GM12878 (cell line): Measurements from ENCODE around the gene SMIM13. TPM values are rescaled to one million over a fixed set of nuclear protein-coding genes. Genes with fewer than 3 reads are reported as not detected.

ENCODE experiments used
- ATAC-seq: fragments of 200-7000 bp; cut with Tn5 transposase; 3 replicates; pipeline ENCODE4 v1.9.1; 2020; ENCODE audit warnings: mild to moderate bottlenecking, moderate library complexity
- BruUV-seq: library from RNA; stranded (reverse); fragments of 400-500 nt; replicated peaks from 2 replicates; lab custom pipeline; 2021; lab: Mats Ljungman, UMichigan
- CTCF ChIA-PET: fragments of 300-600 bp; sonication (Branson Sonifier 250); formaldehyde crosslinking; extraction: SDS; loops from one replicate; lab custom pipeline; 2021; ENCODE audit warnings: inconsistent platforms; lab: Yijun Ruan, JAX
- POLR2A ChIA-PET: fragments of 350-600 bp; formaldehyde crosslinking; extraction: SDS; loops from one replicate; lab custom pipeline; 2021; ENCODE audit warnings: inconsistent platforms; lab: Charles Lee
- RAD21 ChIA-PET: fragments of 300-600 bp; sonication (Branson Sonifier 250); formaldehyde crosslinking; loops from one replicate; lab custom pipeline; 2023; ENCODE audit warnings: antibody characterized with exemption; ENCODE audit not compliant: unreplicated experiment; lab: Charles Lee
- SMC1A ChIA-PET: fragments of 300-600 bp; sonication (Branson Sonifier 250); formaldehyde crosslinking; loops from one replicate; lab custom pipeline; 2023; ENCODE audit not compliant: unreplicated experiment, uncharacterized antibody; lab: Charles Lee
- DNase-seq: peaks from one replicate; pipeline ENCODE4 v3.0.0-alpha.2; 2011; ENCODE audit warnings: low read depth, low spot score
- FAIRE-seq: peaks from 3 replicates; lab custom pipeline; 2011; peaks lifted over from hg19 to GRCh38; lab: Jason Lieb, UNC
- H2AFZ ChIP-seq: 2 replicates; pipeline ENCODE4 v1.6.0; 2011; ENCODE audit warnings: low read depth, low read length, control low read depth; ENCODE audit not compliant: control insufficient read depth
- H3K27ac ChIP-seq: 2 replicates; pipeline ENCODE4 v1.5.1; 2011; ENCODE audit warnings: control low read depth; ENCODE audit not compliant: control insufficient read depth, insufficient read depth
- H3K27me3 ChIP-seq, 2 experiments: replicated peaks in 1 of 2; 2 replicates each; pipeline versions ENCODE4 v1.6.0 to v1.6.1; 2011; ENCODE audit warnings: low read length in 1 of 2; ENCODE audit not compliant: control insufficient read depth in 2 of 2, insufficient read depth in 2 of 2
- H3K36me3 ChIP-seq, 2 experiments: 2 replicates each; pipeline ENCODE4 v1.5.1; 2011; ENCODE audit warnings: low read length in 1 of 2; ENCODE audit not compliant: control insufficient read depth in 2 of 2, insufficient read depth in 2 of 2
- H3K4me1 ChIP-seq: 2 replicates; pipeline ENCODE4 v1.6.1; 2011; ENCODE audit warnings: mild to moderate bottlenecking, low read length, moderate library complexity, mixed read lengths; ENCODE audit not compliant: control insufficient read depth, insufficient read depth
- H3K4me2 ChIP-seq: 2 replicates; pipeline ENCODE4 v1.6.0; 2011; ENCODE audit warnings: control low read depth; ENCODE audit not compliant: control insufficient read depth, insufficient read depth
- H3K4me3 ChIP-seq: fragments of 200-600 bp; sonication (generic); 2 replicates; pipeline ENCODE4 v1.5.1; 2016
- H3K79me2 ChIP-seq: 2 replicates; pipeline ENCODE4 v1.6.0; 2011; ENCODE audit warnings: low read length; ENCODE audit not compliant: control insufficient read depth, insufficient read depth
- H3K9ac ChIP-seq: 2 replicates; pipeline ENCODE4 v1.8.0; 2011; ENCODE audit warnings: low read length, control low read depth, mixed read lengths; ENCODE audit not compliant: control insufficient read depth, insufficient read depth
- H3K9me3 ChIP-seq: replicated peaks from 3 replicates; pipeline ENCODE4 v1.5.1; 2011; ENCODE audit warnings: mild to moderate bottlenecking, low read length; ENCODE audit not compliant: control insufficient read depth, insufficient read depth
- H4K20me1 ChIP-seq: 2 replicates; pipeline ENCODE4 v1.6.0; 2011; ENCODE audit not compliant: control insufficient read depth, insufficient read depth
- KDM1A ChIP-seq: fragments of 200-600 bp; sonication (generic); IDR thresholded peaks from 2 replicates; pipeline ENCODE4 v1.6.1; 2016; ENCODE audit warnings: borderline replicate concordance
- NFYB ChIP-seq: IDR thresholded peaks from 2 replicates; pipeline ENCODE4 v1.6.1; 2011; ENCODE audit warnings: low read depth, mild to moderate bottlenecking, low read length, improper control_type of control experiment, moderate library complexity; ENCODE audit not compliant: insufficient read depth
- PBX3 ChIP-seq: IDR thresholded peaks from 2 replicates; pipeline ENCODE4 v1.6.1; 2011; ENCODE audit warnings: mild to moderate bottlenecking, low read depth, low read length, moderate library complexity; ENCODE audit not compliant: insufficient replicate concordance
- USF1 ChIP-seq: IDR thresholded peaks from 2 replicates; pipeline ENCODE4 v1.6.1; 2011; ENCODE audit warnings: borderline replicate concordance, low read depth, mild to moderate bottlenecking, moderate library complexity, mixed read lengths, low read length; ENCODE audit not compliant: insufficient read depth; ENCODE audit errors: extremely low read length
- WGBS: methylation state at CpG from one replicate; pipeline ENCODE4 v1.1.6; 2016; ENCODE audit warnings: low lambda C conversion rate; ENCODE audit not compliant: insufficient replicate concordance, insufficient coverage; ENCODE audit errors: missing lambda C conversion rate; 5-methylcytosine and 5-hydroxymethylcytosine counted together
- in situ Hi-C: fragments of 300-500 bp; cut with MboI; formaldehyde crosslinking; loops from 9 replicates; pipeline ENCODE4 v1.14.3; 2018; ENCODE audit warnings: mixed read lengths
- intact Hi-C: fragments of 100-400 bp; cut with micrococcal nuclease; formaldehyde crosslinking; loops from one replicate; pipeline ENCODE4 v1.14.2; 2022; ENCODE audit not compliant: unreplicated experiment
- polyA plus RNA-seq, 11 experiments: library from polyadenylated mRNA; depleted of rRNA in 4 of 11; unstranded in 6 of 11; stranded (reverse) in 5 of 11; fragments of >200 nt; fragmentation: Nextera tagmentation in 4 of 11; fragmentation: Illumina TruSeq in 1 of 11; extraction: Ambion mirVana in 4 of 11; extraction: Trizol in 1 of 11; gene quantifications; 1 replicate in 1 of 11; 2 replicates in 10 of 11; pipeline versions ENCODE4 v1.2.1 to v1.2.3, GENCODE V29; 2011 to 2016; ENCODE audit warnings: inconsistent platforms in 2 of 11, missing spikeins in 2 of 11, low read depth in 1 of 11
- total RNA-seq, 4 experiments: library from RNA; depleted of rRNA in 3 of 4; stranded (reverse); fragments of >200 nt in 3 of 4; fragmentation: Illumina TruSeq in 1 of 4; extraction: Trizol in 1 of 4; gene quantifications; 2 replicates each; pipeline versions ENCODE4 v1.2.1 to v1.2.3, GENCODE V29; 2013 to 2021

The SMIM13 gene
- total and polyA plus RNA-seq, 10 of the 15 experiments (the other 5 are each of a cell fraction or from before 2014, with no cell fraction given) = 2.0 to 8.5 (median 4.7) TPM

DNA sequence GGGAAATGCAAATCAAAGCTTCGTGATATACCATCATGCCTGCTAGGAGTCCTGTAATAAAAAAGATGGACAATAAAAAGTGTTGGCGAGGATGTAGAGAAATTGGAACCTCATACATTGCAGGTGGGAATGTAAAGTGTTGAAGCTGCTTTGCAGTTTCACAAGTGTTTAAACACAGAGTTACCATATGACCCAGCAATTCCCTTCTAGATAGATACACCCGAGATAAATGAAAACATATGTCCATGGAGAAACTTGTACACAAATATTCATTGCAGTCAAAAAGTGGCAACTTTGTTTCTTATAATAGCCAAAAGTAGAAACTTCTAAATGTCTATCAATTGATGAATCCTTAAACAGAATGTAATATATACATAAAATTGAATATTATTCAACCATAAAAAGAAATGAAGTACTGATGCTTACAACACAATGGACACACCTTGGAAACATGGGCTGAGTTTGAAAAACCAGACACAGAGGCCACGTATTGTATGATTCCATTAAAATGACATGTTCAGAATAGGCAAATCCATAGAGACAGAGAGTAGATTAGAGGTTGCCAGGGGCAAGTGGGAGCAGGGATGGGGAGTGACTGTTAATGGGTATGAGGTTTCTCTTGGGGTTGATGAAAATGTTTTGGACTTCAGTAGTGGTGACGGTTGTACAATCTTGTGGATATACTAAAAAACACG lies 38.7 kb downstream of the SMIM13 start:
- peaks cover 6% of the 10 kb centered on the region; the same call in 1 of the 2 replicates for H3K4me1 ChIP-seq
- H4K20me1 ChIP-seq = no peaks in the 10 kb centered on the region
- TF ChIP-seq USF1 (no peak), PBX3 (no peak), NFYB (no peak), KDM1A (no peak)
- intact Hi-C loops (loop anchor here (5.0 kb wide), 1 partner anchor 40 kb away; the partner anchor contains the start of gene SMIM13), in situ Hi-C loops (no loop called here)
- DNase-seq = no peak
- no peak for ATAC-seq
- no peak overlapping the region for H3K4me3 ChIP-seq
- ChIA-PET RAD21 (interaction anchor here (1.1 to 1.4 kb wide), 2 partner anchors 11 to 12 kb away, joined by 3 read pairs; no protein-coding TSS in a partner anchor), SMC1A (interaction anchor here (0.8 to 4.3 kb wide), 6 partner anchors 9 to 444 kb away, joined by 3 to 22 read pairs (median 3); no protein-coding TSS in a partner anchor), CTCF (interaction anchor here (1.2 to 1.3 kb wide), 2 partner anchors 33 to 362 kb away, joined by 3 read pairs; no protein-coding TSS in a partner anchor), POLR2A (no interaction called here)
- no peaks in the 10 kb centered on the region for H3K9me3 ChIP-seq
- BruUV-seq = no TSS peak
- no peak for FAIRE-seq
- no peak overlapping the region for H2AFZ ChIP-seq
- H3K79me2 ChIP-seq = peaks cover 13% of the 10 kb centered on the region
- peaks cover 7% of the 10 kb centered on the region in 2 experiments for H3K36me3 ChIP-seq
- H3K4me2 ChIP-seq = no peak overlapping the region
- 96% methylated on average over 6 of the region's 6 CpGs for WGBS
- H3K27me3 ChIP-seq = no peaks in the 10 kb centered on the region
- H3K9ac ChIP-seq = no peak overlapping the region
- no peak overlapping the region for H3K27ac ChIP-seq
